HG02642 (cell line): ENCODE data around the gene TPGS1.

ENCODE experiments used
- ATAC-seq: cut with Tn5 transposase; IDR thresholded peaks from one replicate; pipeline ENCODE4 v1.9.1; 2021; ENCODE audit warnings: mild to moderate bottlenecking; ENCODE audit not compliant: unreplicated experiment, poor library complexity

Gene TPGS1

DNA sequence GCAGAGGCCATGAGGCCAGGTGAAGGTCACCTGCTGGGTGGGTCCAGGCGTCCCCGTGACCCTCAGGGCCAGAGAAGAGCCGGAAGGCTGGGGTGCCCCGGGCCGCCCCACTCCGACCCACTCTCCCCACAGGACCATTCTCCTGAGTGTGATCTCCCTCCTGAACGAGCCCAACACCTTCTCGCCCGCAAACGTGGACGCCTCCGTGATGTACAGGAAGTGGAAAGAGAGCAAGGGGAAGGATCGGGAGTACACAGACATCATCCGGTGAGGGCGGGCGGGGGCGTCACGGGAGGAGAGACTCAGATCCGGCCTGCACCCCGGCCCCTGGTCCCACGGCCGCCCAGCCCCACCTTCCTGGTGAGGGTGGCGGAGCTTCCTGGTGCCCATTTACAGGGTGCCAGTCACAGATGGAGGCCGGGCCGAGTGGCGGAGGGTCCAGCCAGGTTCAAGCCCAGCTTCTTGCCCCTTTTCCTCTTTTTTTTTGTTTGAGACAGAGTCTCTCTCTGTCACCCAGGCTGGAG is 29.6 kb downstream of the TPGS1 start:
- ATAC-seq = no peak

DNA sequence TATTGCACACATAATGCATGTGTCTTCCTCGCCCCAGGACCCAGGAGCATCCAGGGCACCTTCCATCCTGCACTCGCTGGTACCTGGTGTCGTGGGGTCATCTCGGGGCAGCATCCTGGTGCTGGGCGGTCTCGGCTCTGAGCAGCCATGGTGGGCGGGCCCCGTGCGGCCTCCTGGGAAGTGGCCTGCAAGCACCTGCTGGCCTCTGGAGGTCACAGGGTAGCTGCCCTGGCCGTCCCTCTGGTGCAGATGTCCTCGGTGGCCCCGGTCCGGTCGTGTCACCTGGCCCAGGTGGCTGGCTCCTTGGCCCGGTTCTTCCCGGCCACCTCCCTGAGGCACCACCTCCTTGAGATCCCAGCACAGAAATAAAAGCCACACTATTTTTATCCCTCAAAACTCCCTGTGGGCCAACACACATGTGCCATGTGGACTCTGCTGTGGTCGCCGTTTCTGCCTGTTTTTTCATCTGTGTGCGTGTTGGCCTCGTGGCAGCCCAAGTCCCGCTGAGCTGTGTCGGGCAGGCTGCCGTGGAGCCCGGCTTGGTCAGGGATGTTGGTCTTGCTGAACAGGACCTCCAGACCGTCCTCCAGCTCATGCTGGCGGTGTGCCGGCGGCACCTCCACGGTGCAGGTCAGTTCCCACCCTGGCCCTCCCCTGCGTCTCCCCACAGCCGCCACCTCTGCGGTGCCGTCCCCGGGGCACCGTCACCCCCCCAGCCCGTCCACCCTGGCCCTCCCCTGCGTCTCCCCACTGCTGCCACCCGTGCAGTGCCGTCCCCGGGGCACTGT is 31.5 kb downstream of the TPGS1 start:
- no peak for ATAC-seq

DNA sequence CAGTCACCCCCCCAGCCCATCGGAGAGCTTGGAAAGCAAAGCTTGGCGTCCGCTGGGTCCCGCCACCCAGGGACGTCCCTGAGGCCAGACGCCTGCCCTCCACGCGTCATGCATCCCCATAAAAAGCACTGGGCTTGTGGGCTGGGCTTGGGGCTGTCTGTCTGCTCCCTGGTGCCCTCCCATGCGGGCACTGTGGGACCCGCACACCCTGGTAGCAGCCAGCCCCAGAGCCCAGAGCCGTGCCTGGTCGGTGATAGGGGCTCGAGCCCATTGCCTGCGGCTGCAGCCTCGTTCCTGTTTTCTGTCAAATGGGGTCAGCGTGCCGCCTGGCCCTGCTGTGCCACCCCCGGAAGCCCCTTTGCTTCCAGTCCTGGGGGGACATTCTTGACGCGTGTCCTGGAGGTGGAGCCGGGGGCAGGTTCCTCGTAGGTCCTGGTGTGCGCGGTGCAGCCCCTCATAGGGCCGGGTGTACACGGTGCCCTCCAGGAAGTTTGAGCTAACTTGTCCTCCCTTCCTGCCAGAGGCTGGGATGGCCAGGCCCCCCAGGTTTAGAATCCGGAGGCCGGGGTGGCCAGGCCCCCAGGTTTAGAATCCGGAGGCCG is 32.2 kb downstream of the TPGS1 start:
- no peak for ATAC-seq

DNA sequence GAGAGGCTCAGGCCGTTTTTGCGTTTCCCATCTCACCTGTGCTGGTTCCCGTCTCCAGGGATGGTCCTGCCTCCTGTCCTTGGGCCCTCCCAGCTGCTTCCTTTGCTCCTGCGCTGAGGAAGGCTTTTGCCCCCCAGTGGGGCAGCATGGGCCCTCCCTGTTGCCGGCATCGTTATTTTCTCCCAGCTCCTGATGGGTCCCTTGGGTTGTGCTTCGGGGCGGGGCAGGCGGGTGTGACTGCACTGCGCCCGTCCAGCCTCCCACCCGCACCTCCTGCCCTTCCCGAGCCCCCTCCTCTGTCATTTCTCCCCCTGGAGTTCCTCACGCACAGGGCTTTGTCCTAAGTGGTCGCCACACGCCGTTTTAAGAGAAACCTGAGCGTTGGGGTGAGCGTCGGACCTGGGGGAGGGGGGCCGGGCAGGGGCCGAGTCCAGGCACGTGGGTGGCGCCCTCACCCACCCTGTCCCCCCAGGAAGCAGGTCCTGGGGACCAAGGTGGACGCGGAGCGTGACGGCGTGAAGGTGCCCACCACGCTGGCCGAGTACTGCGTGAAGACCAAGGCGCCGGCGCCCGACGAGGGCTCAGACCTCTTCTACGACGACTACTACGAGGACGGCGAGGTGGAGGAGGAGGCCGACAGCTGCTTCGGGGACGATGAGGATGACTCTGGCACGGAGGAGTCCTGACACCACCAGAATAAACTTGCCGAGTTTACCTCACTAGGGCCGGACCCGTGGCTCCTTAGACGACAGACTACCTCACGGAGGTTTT is 33.8 kb downstream of the TPGS1 start:
- ATAC-seq = no peak

DNA sequence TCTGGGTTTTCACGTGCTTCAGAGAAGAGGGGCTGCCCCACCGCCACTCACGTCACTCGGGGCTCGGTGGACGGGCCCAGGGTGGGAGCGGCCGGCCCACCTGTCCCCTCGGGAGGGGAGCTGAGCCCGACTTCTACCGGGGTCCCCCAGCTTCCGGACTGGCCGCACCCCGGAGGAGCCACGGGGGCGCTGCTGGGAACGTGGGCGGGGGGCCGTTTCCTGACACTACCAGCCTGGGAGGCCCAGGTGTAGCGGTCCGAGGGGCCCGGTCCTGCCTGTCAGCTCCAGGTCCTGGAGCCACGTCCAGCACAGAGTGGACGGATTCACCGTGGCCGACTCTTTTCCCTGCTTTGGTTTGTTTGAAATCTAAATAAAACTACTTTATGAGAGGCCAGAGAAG is 34.4 kb downstream of the TPGS1 start:
- no peak for ATAC-seq

DNA sequence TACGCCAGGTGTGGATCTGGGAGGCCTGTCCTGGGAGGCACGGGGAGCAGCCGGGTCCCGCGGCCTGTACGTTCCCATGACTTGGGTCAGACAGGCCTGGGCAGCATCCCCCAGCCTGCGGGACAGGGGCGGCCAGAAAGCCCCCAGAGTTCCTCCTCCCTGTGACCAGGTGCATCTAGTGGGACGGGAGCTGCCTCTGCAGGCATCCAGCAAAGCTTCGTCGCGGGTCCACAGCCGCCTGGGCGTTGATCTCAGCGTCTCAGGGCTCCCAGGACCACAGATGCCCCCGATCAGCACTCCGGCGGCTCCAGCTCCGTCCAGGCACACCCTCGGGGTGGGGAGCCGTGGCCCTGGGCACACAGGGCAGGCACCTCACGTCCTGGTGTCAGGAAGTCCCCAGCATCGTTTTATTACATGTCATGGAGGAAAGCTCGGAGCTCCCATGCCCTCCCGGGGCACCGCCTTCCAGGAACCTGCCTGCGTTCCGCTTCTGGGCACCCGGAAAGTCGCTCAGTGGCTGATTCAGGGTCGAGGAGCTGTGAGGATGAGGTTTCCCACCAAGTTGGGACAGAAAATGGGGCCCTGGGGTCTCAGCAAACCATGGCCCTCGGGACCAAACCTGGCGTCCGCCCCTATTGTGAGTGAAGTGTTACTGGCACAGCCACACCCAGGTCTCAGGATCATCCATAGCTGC is 35.0 kb downstream of the TPGS1 start:
- no peak for ATAC-seq

DNA sequence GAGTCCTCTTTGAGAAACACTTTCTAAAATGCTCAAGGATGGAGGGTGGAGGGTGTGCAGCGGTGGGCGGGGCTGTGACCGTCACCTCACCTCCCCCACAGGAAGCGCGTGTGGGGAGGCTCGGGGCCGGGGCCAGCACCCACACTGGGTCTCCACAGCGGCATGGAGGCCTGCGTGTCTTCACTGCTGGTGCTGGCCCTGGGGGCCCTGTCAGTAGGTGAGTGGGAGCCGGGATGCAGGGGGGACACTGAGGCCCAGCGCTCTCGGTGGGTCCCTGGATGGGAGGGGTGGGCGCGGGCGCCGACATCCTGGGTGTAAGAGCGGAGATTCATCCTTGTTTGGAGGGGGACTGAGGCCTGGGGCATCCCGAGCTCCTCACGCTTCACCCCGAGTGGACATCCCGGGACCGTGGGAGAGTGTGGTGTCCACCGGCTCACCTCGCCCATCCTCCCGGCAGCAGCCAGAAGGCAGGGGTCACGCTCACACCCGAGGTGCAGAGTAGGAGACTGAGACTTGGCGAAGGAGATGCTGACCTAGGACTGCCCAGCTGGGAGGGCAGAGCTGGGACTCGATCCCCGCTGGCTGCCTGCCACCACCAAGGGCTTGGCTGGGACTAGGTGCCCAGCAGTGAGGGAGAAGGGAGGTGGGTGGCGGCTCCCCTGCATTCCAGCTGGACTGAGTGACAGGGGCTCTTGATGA is 36.8 kb downstream of the TPGS1 start, which contains the start of gene GZMM:
Gene GZMM (plus strand): TSS at position 144 of the 699 bp plus-strand sequence. CDS start 19 bp downstream, at position 163.
- no peak for ATAC-seq

DNA sequence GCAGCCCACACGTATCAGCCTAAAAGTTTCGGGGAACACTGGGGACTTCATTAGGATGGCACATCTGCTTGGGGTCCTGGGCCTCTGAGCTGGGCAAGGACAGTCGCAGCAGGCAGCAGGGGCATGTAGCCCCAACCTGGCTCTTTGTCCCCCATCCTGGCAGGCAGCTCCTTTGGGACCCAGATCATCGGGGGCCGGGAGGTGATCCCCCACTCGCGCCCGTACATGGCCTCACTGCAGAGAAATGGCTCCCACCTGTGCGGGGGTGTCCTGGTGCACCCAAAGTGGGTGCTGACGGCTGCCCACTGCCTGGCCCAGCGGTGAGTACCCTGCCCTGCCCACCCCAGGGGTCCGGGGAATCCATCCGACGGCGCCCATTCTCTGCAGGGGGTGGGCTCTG is 39.8 kb downstream of the TPGS1 start:
- ATAC-seq = no peak

DNA sequence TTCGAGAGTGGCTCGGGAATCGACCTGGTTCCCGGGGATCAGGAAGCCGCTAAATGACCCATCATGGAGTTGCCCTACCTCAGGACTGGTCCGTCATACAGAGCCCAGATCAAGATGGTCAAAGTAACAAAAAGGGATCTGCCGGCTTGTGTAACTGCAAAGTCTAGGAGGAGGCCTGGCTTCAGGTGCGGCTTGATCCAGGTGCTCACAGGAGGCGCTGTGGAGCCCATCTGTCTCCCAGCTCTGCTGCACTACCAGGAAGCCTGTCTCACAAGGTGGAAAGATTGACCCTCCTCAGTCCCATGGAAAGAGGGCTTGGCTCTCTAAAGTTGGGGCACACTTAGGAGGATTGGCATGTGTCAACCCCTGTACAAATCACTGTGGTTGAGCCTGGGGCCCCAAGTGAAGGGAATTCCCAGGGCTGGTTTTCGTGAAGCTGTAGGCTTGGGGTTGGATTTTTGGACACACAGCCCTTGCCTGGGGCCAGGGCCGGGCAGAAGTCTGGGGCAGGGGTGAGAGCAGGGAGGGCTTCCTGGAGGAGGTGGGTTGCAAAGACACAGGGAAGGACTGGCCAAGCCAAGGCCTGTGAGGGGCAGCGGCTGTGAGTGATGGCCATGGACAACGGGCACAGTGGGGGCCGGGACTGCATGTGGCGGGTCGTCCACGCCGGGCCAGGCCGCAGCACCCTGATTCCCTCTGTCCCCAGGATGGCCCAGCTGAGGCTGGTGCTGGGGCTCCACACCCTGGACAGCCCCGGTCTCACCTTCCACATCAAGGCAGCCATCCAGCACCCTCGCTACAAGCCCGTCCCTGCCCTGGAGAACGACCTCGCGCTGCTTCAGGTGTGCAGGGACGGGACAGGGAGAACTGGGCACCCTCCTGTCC is 40.8 kb downstream of the TPGS1 start:
- no peak for ATAC-seq

DNA sequence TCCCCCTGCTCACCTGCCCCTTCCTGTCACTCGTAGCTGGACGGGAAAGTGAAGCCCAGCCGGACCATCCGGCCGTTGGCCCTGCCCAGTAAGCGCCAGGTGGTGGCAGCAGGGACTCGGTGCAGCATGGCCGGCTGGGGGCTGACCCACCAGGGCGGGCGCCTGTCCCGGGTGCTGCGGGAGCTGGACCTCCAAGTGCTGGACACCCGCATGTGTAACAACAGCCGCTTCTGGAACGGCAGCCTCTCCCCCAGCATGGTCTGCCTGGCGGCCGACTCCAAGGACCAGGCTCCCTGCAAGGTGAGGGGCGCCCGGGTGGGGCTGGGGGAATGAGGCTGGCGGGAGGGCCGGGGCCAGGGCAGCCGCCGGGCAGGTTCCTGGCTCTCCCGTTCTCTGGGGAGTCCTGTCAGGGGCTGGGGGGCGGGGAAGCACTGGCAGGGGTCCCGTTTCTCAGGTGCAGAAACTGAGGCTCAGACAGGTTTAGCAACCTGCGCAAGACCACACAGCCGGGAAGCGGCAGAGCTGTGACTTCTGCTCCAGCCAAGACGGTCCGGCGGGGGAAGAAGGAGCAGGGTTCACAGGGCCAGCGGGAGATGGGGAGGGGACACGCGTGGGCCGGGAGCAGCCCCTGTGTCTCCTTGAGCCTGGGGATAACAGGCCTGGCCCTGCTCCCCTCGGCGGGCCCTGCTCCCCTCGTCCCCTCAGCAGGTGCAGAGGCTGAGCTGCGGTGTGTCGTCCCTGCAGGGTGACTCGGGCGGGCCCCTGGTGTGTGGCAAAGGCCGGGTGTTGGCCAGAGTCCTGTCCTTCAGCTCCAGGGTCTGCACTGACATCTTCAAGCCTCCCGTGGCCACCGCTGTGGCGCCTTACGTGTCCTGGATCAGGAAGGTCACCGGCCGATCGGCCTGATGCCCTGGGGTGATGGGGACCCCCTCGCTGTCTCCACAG is 41.9 kb downstream of the TPGS1 start:
- no peak for ATAC-seq

DNA sequence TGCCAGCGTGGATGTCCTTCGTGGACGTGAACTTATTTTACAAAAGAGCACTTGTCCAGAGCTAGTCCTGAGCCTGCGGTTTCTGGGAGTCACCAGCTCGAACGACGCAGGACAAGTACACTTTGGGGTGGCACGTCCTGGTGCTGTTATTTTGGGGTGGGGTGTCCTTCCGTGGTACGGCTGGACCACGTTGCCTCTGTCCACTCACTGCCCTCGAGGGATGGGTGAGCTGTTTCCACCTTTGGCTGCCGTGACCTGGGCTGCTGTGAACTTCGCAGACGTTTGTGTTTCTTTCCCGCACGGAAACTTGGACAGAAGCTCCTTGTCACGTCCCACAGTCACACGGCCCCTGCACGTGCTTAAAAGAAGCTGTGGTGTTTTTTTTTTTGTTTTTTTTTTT is 47.5 kb downstream of the TPGS1 start:
- no peak for ATAC-seq

DNA sequence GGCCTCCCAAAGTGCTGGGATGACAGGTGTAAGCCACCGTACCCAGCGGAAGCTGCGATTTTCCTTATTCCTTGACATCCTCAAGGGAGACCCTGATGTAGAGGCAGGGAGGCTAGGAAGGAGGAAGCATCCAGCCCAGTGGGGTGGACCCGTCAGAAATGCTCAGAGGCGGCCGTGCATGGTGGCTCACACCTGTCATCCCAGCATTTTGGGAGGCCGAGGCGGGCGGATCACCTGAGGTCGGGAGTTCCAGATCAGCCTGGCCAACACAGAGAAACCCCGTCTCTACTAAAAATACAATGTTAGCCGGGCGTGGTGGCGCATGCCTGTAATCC is 48.1 kb downstream of the TPGS1 start:
- ATAC-seq = no peak

DNA sequence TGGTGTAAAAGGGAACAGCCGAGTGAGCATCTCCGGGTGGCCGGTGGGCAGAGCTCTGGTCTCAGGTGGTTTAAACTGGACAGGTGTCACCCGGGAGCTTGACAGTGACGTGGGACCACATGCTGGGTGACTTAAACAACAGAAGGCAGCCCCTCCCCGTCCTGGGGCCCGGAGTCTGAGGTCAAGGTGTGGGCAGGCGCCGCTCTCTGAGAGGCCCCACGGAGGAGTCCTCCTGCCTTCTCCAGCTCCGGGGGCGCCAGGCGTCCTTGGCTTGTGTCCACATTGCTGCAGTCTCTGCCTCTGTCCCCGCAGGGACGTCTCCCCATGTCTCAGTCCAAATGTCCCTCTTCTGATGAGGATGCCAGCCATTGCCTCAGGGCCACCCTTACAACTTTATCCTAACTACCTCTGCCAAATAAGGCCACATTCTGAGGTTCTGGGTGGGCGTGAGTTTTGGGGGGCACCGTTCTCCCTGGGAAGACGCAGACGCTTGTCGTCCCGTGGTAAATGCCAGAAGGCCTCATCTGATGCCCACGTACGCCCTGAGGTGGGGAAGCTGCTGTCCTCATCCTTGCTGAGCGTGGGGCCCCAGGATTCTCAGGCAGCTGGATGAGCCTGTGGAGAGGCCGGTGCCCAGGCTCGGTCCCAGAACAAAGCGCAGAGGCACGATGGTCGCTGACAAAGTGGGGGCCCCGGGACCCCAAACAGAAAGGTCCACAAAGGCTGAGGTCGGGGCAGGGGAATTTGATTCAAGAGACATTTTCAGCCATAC is 49.5 kb downstream of the TPGS1 start:
- no peak for ATAC-seq

DNA sequence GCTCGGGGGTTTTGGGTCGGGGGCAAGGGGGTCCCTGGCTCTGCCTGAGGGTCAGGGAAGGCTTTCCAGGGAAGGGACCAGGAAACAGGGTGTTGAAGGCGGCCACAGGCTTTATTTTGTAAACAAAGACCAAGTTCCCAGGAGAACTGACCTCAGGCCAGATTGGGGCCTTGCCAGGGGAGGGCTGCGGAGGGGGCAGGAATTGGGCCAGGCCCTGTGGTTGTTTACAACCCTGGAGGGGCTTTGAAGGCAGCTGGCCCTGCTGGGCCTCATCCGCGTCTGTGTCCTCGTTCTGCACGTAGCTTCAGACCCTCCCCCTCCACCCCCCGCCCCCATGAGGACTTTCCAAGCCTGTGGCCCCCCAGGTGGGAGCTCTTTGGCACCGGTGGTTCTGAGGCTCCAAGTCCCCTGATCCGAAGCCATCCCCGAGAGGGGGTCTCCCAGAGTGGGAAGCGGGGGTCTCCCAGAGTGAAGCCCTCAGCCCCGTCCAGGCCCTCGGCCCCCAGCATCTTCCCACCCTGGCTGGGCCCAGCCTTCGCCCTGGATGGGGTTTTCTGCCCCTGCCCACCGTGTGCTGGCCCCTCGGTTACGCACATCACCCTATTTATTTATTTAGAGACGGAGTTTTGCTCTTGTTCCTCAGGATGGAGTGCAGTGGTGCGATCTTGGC is 51.6 kb downstream of the TPGS1 start:
- ATAC-seq = no peak

DNA sequence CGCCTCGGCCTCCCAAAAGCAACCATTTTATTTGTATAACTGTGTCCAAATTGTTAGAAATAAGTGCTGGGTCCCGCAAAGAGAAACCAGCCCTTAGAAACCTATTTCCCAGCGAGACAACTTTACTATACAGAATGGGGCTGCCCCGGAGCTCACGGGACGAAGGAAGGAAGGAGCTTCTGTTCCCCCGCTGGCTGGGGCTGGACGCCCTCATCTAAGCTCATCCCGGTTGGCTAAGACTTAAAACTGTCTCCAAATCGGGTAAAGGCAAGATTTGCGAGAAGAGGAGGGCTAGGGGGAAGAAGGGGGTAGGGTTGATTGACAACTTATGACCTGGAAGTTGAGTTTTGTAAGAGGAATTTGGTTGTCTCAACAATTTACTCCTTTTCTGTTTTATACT is 52.8 kb downstream of the TPGS1 start:
- no peak for ATAC-seq

DNA sequence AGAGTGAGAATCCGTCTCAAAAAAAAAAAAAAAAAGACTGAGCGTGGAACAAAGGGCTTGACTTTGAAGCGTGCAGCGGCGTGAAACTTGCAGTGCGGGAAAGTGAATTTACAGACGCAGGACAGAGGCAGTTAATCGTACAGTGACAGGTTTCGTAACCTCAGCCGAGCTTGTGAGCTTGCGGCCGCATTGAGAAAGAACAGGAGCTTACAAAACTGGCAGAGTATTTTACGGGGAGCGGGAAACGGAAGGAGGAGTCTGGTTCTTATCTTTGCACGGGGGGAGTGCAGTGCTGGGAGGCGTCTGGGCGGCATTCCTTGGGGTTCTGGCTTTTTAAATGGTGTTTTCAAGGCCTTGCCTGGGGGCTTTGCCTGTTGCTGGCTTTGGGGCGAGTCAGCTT is 59.1 kb downstream of the TPGS1 start:
- no peak for ATAC-seq

DNA sequence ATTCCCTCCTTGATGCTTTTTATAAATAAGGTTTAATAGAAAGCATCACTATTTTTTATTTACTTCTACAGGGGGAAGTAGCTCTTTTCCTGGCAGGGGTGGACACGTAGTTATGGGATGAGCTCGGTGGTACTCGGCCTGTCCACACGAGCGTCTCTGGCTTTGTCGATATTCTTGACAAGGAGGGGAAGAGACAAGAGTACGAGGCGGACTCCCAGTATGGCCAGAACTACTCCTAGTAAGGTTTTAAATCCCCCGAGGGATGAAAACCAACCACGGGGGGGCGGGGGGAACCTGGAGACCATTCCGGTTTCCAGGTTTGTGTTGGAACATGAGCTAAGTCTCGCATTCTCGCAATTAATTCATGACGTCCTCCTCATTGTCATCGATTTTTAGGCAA is 59.5 kb downstream of the TPGS1 start:
- ATAC-seq = no peak
